ENCODE data around the gene IGSF22. TPM values are rescaled to one million over a fixed set of nuclear protein-coding genes. Genes with fewer than 3 reads are reported as not detected.
"Not testable (repeated sequence)": the region's sequence is repeated elsewhere in the genome, so short reads cannot be mapped to it uniquely, and the experiment has no call there.

Gene IGSF22
- total RNA-seq, 1 donor from 2014 or later: not detected

DNA sequence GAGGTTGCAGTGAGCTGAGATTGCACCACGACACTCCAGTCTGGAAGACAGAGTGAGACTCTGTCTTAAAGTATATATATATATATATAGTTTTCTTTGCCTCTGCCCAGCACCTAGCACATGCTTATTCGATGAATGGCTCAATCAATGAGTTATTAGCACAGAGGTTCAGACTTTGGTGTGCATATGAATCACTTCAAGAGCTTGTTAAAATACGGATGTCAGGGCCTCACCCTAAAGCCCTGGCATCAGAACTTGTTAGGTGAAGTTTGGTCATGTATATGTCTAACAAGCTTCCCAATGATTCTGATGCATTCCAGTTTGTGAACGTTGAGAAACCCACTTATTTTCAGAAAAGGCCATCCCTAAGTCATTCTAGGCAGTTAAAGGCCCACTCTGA is 49.2 kb downstream of the IGSF22 start:
- H3K4me3 Mint-ChIP-seq (ENCODE audit: unreplicated experiment): no peak overlapping the region
- no peaks in the 10 kb centered on the region for H3K4me1 Mint-ChIP-seq (ENCODE audit: low read depth)
- no peaks in the 10 kb centered on the region for H3K27me3 Mint-ChIP-seq (ENCODE audit: low read depth)
- no peaks in the 10 kb centered on the region for H3K9me3 Mint-ChIP-seq (ENCODE audit: low read depth)
- no peaks in the 10 kb centered on the region for H3K36me3 Mint-ChIP-seq (ENCODE audit: low read depth)
- H3K27ac Mint-ChIP-seq (ENCODE audit: unreplicated experiment): no peak overlapping the region
- TF ChIP-seq, protein P1, sequence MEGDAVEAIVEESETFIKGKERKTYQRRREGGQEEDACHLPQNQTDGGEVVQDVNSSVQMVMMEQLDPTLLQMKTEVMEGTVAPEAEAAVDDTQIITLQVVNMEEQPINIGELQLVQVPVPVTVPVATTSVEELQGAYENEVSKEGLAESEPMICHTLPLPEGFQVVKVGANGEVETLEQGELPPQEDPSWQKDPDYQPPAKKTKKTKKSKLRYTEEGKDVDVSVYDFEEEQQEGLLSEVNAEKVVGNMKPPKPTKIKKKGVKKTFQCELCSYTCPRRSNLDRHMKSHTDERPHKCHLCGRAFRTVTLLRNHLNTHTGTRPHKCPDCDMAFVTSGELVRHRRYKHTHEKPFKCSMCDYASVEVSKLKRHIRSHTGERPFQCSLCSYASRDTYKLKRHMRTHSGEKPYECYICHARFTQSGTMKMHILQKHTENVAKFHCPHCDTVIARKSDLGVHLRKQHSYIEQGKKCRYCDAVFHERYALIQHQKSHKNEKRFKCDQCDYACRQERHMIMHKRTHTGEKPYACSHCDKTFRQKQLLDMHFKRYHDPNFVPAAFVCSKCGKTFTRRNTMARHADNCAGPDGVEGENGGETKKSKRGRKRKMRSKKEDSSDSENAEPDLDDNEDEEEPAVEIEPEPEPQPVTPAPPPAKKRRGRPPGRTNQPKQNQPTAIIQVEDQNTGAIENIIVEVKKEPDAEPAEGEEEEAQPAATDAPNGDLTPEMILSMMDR (IDR thresholded peaks at IDR 0.05): no peak
- DNase-seq (ENCODE audit: low spot score): no peak

DNA sequence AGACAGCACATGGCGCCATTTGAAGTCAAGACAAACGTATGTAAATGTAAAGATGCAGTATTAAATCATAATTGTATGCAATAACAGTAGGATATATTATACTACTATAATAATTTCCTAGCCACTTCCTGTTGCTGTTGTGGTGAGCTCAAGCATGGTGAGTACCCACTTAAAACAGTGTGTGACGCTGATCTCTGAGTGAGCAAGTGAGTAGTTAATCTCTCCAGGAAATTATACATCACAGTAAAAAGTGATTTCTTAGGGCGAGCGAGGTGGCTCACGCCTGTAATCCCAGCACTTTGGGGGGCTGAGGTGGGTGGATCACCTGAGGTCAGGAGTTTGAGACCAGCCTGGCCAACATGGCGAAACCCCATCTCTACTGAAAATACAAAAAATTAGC is 53.8 kb downstream of the IGSF22 start:
- H3K36me3 Mint-ChIP-seq (ENCODE audit: low read depth); DNase-seq (ENCODE audit: low spot score); H3K4me1 Mint-ChIP-seq (ENCODE audit: low read depth); H3K4me3 Mint-ChIP-seq (ENCODE audit: unreplicated experiment); H3K27ac Mint-ChIP-seq (ENCODE audit: unreplicated experiment); H3K27me3 Mint-ChIP-seq (ENCODE audit: low read depth); H3K9me3 Mint-ChIP-seq (ENCODE audit: low read depth): not testable (repeated sequence)

DNA sequence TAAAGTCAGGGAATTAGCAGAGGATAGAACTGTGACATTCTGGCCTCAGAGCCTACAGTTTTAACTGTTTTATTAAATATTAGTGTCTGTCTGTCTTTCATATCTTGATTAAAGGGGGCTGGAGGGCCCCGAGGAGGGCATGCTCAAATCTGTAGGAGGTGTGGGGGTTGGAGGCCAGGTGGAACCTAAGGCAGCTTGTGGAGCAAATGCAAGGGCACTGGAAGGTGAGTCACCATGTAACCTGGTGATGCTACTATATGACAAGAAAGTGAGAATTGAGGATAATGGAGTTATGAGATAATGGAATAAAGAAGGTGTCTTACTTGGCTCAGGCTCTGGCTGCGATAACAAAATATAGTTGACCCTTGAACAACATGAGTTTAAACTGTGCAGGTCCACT is 54.7 kb downstream of the IGSF22 start:
- TF ChIP-seq, protein P1 (IDR thresholded peaks at IDR 0.05): no peak
- Mint-ChIP-seq H3K4me3 (ENCODE audit: unreplicated experiment) (no peak overlapping the region), H3K36me3 (ENCODE audit: low read depth) (no peaks in the 10 kb centered on the region), H3K4me1 (ENCODE audit: low read depth) (no peaks in the 10 kb centered on the region), H3K27me3 (ENCODE audit: low read depth) (peaks cover 10% of the 10 kb centered on the region), H3K27ac (ENCODE audit: unreplicated experiment) (no peak overlapping the region), H3K9me3 (ENCODE audit: low read depth) (no peaks in the 10 kb centered on the region)
- no peak for DNase-seq (ENCODE audit: low spot score)

DNA sequence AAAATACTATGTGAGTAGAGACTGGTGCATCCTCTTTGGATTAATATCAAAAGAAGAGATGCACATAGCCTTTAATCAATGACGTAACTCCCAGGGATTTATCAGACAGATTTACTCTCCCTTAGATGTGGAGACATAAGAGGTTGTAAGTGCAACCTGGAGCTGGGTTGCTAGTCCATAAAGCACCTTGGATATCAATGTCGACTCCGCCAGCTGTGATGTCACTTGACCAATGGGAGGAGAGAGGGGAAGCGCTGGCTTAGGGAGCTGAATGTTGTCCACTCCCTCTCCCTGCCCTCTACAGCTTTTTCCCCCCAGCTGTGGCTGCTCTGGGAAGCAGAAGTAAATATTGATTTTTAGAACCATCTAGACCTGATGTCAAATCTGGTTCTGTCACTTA is 56.3 kb downstream of the IGSF22 start:
- Mint-ChIP-seq H3K9me3 (ENCODE audit: low read depth) (no peaks in the 10 kb centered on the region), H3K4me3 (ENCODE audit: unreplicated experiment) (no peak overlapping the region), H3K27ac (ENCODE audit: unreplicated experiment) (no peak overlapping the region), H3K27me3 (ENCODE audit: low read depth) (peaks cover 22% of the 10 kb centered on the region), H3K36me3 (ENCODE audit: low read depth) (no peaks in the 10 kb centered on the region), H3K4me1 (ENCODE audit: low read depth) (no peaks in the 10 kb centered on the region)
- DNase-seq (ENCODE audit: low spot score): no peak
- TF ChIP-seq, protein P1 (IDR thresholded peaks at IDR 0.05): no peak

DNA sequence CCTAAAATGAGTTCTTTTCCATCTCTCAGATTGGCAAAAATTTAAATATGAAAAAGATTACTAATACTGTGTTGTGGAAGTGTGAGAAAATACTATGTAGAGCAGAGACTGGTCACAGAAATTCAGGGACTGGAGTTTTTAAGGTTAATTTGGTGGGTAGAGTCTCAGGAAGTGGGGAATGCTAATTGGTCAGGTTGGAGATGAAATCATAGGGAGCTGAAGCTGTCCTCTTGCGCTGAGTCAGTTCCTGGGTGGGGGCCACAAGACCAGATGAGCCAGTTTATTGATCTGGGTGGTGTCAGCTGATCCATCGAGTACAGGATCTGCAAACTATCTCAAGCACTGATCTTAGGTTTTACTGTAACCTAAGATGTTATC is 56.8 kb downstream of the IGSF22 start:
- no peaks in the 10 kb centered on the region for H3K36me3 Mint-ChIP-seq (ENCODE audit: low read depth)

DNA sequence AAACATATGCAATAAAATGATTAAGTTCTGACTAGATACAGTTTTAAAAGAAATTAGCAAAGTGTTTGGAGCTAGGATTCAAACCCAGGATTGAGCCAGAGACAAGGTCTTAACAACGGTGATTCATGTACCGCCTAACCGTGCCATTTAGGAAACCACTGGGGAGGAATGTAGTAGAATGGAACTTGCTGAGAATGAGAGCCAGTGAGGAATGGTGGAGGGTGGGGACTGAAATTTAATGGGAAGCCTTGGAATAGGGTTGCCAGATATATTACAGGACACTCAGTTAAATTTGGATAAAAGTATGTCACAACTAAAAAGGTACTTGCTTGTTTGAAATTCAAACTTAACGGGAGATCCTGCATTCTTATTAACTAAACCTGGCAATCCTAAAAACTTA is 57.9 kb downstream of the IGSF22 start:
- TF ChIP-seq, protein P1 (IDR thresholded peaks at IDR 0.05): no peak
- H3K27me3 Mint-ChIP-seq (ENCODE audit: low read depth): peaks cover 25% of the 10 kb centered on the region
- no peak overlapping the region for H3K4me3 Mint-ChIP-seq (ENCODE audit: unreplicated experiment)
- H3K27ac Mint-ChIP-seq (ENCODE audit: unreplicated experiment): no peak overlapping the region
- no peaks in the 10 kb centered on the region for H3K36me3 Mint-ChIP-seq (ENCODE audit: low read depth)
- H3K4me1 Mint-ChIP-seq (ENCODE audit: low read depth): no peaks in the 10 kb centered on the region
- DNase-seq (ENCODE audit: low spot score): no peak
- H3K9me3 Mint-ChIP-seq (ENCODE audit: low read depth): no peaks in the 10 kb centered on the region

More for the DNA sequence above, 56.8 kb downstream of the IGSF22 start:
- Mint-ChIP-seq H3K4me1 (ENCODE audit: low read depth) (no peaks in the 10 kb centered on the region), H3K4me3 (ENCODE audit: unreplicated experiment) (no peak overlapping the region), H3K27me3 (ENCODE audit: low read depth) (peaks cover 22% of the 10 kb centered on the region), H3K9me3 (ENCODE audit: low read depth) (no peaks in the 10 kb centered on the region), H3K27ac (ENCODE audit: unreplicated experiment) (no peak overlapping the region)
- TF ChIP-seq, protein P1 (IDR thresholded peaks at IDR 0.05): no peak
- DNase-seq (ENCODE audit: low spot score): no peak

DNA sequence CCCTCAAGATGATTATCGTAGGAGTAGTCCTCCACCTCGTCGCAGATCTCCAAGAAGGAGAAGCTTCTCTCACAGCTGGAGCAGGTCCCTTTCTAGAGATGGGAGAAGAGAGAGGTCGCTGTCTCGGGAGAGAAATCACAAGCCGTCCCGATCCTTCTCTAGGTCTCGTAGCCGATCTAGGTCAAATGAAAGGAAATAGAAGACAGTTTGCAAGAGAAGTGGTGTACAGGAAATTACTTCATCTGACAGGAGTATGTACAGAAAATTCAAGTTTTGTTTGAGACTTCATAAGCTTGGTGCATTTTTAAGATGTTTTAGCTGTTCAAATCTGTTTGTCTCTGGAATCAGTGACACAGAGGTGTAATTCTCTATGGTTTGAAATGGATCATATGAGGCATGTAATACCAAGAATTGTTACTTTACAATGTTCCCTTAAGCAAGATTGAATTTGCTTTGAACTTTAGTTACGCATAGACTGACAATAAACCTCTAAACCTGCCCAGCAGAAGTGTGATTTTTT is 60.6 kb downstream of the IGSF22 start:
- peaks cover 44% of the 10 kb centered on the region for H3K27me3 Mint-ChIP-seq (ENCODE audit: low read depth)
- not testable (repeated sequence) for H3K4me1 Mint-ChIP-seq (ENCODE audit: low read depth); H3K9me3 Mint-ChIP-seq (ENCODE audit: low read depth); H3K36me3 Mint-ChIP-seq (ENCODE audit: low read depth); H3K4me3 Mint-ChIP-seq (ENCODE audit: unreplicated experiment); DNase-seq (ENCODE audit: low spot score); H3K27ac Mint-ChIP-seq (ENCODE audit: unreplicated experiment)
